Measurements from ENCODE around the gene BRD3OS. TPM values are rescaled to one million over a fixed set of nuclear protein-coding genes. Genes with fewer than 3 reads are reported as not detected.

The BRD3OS gene
- total and polyA plus RNA-seq, 2 donors (not counting 1 experiment from before 2014, with no cell fraction given): 12.0 to 25.3 TPM

DNA sequence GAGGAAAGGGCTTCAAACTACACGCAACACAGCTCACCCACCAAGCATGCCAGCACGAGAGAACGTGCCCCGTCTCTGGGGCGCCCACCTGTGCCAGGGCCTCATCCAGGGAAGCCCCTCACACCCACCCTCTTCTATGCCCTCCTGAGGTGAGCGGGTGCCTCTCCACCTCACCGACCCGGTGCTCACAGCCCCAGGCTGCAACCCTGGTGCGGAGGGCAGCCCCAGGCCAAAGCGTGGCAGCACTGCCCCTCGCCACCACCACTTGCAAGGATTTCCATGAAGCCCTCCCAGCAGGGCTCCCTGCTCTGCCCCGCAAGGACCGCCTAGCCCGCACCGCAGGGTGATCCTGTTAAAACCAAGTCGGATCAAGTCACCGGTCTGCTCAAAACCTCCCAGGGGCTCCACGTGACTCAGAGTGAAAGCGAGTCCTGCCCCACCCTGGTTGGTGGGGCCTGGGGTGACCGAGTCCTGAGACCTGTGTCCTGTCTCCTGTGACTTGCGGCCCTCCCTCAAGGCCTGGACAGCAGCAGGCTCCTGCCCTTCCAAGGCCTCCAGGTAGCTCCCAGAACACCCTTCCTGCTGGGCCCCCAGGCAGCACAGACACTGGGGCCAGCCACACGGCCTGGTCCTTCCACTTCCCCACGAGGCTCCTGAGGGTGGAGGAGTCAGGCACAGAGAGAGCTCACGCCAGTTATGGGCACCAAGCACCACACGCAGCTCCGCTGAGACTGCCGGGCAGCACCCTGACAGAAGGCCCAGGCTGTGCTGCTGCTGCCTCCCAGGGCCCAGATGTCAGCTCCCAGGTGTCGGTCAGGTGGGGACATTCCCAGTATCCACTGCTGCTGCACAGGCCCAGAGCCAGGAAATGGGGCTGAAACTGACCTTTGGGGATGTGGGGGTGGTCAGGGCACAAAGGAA, 29.9 kb downstream of the BRD3OS start:
- DNase-seq (no peak), ATAC-seq (ENCODE audit: low read depth) (no peak)
- Histone ChIP-seq H4K20me1 (ENCODE audit: control insufficient read depth, insufficient read depth, low read length, poor library complexity, severe bottlenecking) (peaks cover 81% of the 10 kb centered on the region), H3K4me3 (ENCODE audit: control extremely low read depth in 1 of 5, extremely low read depth in 1 of 5, insufficient read depth in 1 of 5, low read depth in 2 of 5, low read length in 4 of 5) (no peak overlapping the region), H2AFZ (ENCODE audit: insufficient read depth, low read depth, low read length, poor library complexity, severe bottlenecking) (no peak overlapping the region), H3K27me3 (replicated peaks in 1 of 4; ENCODE audit: control extremely low read depth in 1 of 4, control insufficient read depth in 3 of 4, insufficient read depth in 4 of 4, low read length in 3 of 4) (no peaks in the 10 kb centered on the region), H3K27ac (ENCODE audit: low read length in 2 of 2) (no peak overlapping the region), H3K9ac (ENCODE audit: low read length) (no peak overlapping the region), H3K4me1 (ENCODE audit: control insufficient read depth in 2 of 2, insufficient read depth in 2 of 2, low read length in 2 of 2) (peaks cover 16 to 31% of the 10 kb centered on the region in 2 donors), H3K4me2 (replicated peaks; ENCODE audit: low read depth, low read length, poor library complexity, severe bottlenecking) (no peak overlapping the region), H3K9me3 (ENCODE audit: control extremely low read depth in 1 of 3, control insufficient read depth in 2 of 3, insufficient read depth in 1 of 3, low read length in 2 of 3) (no peaks in the 10 kb centered on the region), H3K79me2 (ENCODE audit: control insufficient read depth, insufficient read depth, low read length) (peaks cover 76% of the 10 kb centered on the region), H3K36me3 (replicated peaks in 1 of 2; ENCODE audit: control extremely low read depth in 1 of 2, control insufficient read depth in 1 of 2, extremely low read depth in 1 of 2, insufficient read depth in 2 of 2, low read length in 1 of 2) (peaks cover 0 to 36% of the 10 kb centered on the region in 2 experiments)
- no peak overlapping the region for H3K4me3 Mint-ChIP-seq
- TF ChIP-seq EZH2 (IDR thresholded peaks at IDR 0.05; ENCODE audit: borderline replicate concordance, insufficient read depth, low read depth, low read length, poor library complexity, severe bottlenecking): no peak
- TF ChIP-seq, protein P1, sequence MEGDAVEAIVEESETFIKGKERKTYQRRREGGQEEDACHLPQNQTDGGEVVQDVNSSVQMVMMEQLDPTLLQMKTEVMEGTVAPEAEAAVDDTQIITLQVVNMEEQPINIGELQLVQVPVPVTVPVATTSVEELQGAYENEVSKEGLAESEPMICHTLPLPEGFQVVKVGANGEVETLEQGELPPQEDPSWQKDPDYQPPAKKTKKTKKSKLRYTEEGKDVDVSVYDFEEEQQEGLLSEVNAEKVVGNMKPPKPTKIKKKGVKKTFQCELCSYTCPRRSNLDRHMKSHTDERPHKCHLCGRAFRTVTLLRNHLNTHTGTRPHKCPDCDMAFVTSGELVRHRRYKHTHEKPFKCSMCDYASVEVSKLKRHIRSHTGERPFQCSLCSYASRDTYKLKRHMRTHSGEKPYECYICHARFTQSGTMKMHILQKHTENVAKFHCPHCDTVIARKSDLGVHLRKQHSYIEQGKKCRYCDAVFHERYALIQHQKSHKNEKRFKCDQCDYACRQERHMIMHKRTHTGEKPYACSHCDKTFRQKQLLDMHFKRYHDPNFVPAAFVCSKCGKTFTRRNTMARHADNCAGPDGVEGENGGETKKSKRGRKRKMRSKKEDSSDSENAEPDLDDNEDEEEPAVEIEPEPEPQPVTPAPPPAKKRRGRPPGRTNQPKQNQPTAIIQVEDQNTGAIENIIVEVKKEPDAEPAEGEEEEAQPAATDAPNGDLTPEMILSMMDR (IDR thresholded peaks at IDR 0.05): no peak
- H3K27me3 Mint-ChIP-seq: no peaks in the 10 kb centered on the region
- WGBS (ENCODE audit: insufficient coverage): 95% methylated on average over 27 of the region's 28 CpGs
- CTCF ChIA-PET: interaction anchor here (1.0 kb wide), 1 partner anchor 29 kb away, joined by 4 read pairs; no protein-coding TSS in a partner anchor
- no peaks in the 10 kb centered on the region for H3K9me3 Mint-ChIP-seq (ENCODE audit: insufficient read depth)
- intact Hi-C loops (cut with micrococcal nuclease): no loop called here
- POLR2A ChIA-PET: no interaction called here
- peaks cover 35% of the 10 kb centered on the region for H3K4me1 Mint-ChIP-seq
- no peak overlapping the region for H3K27ac Mint-ChIP-seq

DNA sequence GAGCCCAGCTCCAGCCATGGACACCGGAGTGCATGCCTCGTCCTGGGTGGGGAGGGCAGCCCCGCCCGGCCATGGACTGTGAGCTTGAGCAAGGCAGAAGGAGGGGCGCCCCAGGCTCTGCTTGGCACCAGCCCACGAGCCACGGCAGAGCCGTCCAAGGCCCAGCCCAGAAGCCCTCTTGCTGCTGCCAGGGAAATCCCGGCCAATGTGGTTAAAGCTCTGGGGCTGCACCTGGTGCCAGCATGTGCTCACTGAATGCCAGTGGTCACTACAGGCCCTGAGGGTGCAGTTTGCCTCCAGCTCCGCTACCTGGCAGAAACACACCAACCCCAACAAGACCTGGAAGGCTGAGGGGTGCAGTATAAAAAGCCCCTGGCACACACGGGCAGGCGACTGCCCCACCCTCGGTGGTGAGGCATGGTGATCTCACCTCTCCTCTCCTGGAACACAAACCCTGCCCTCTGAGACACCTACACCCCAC, 30.7 kb downstream of the BRD3OS start:
- Histone ChIP-seq H3K27ac (ENCODE audit: low read length in 2 of 2) (no peak overlapping the region), H3K36me3 (replicated peaks in 1 of 2; ENCODE audit: control extremely low read depth in 1 of 2, control insufficient read depth in 1 of 2, extremely low read depth in 1 of 2, insufficient read depth in 2 of 2, low read length in 1 of 2) (peaks cover 0 to 27% of the 10 kb centered on the region in 2 experiments), H3K4me2 (replicated peaks; ENCODE audit: low read depth, low read length, poor library complexity, severe bottlenecking) (no peak overlapping the region), H3K9ac (ENCODE audit: low read length) (no peak overlapping the region), H3K4me3 (ENCODE audit: control extremely low read depth in 1 of 5, extremely low read depth in 1 of 5, insufficient read depth in 1 of 5, low read depth in 2 of 5, low read length in 4 of 5) (no peak overlapping the region), H3K9me3 (ENCODE audit: control extremely low read depth in 1 of 3, control insufficient read depth in 2 of 3, insufficient read depth in 1 of 3, low read length in 2 of 3) (no peaks in the 10 kb centered on the region), H3K27me3 (replicated peaks in 1 of 4; ENCODE audit: control extremely low read depth in 1 of 4, control insufficient read depth in 3 of 4, insufficient read depth in 4 of 4, low read length in 3 of 4) (no peaks in the 10 kb centered on the region), H2AFZ (ENCODE audit: insufficient read depth, low read depth, low read length, poor library complexity, severe bottlenecking) (no peak overlapping the region), H4K20me1 (ENCODE audit: control insufficient read depth, insufficient read depth, low read length, poor library complexity, severe bottlenecking) (peaks cover 88% of the 10 kb centered on the region), H3K79me2 (ENCODE audit: control insufficient read depth, insufficient read depth, low read length) (peaks cover 82% of the 10 kb centered on the region), H3K4me1 (ENCODE audit: control insufficient read depth in 2 of 2, insufficient read depth in 2 of 2, low read length in 2 of 2) (peaks cover 25 to 40% of the 10 kb centered on the region in 2 donors)
- Mint-ChIP-seq H3K27ac (no peak overlapping the region), H3K9me3 (ENCODE audit: insufficient read depth) (no peaks in the 10 kb centered on the region), H3K4me3 (no peak overlapping the region), H3K4me1 (peaks cover 44% of the 10 kb centered on the region), H3K27me3 (no peaks in the 10 kb centered on the region)
- no peak for ATAC-seq (ENCODE audit: low read depth)
- 79% methylated on average over 12 of the region's 13 CpGs for WGBS (ENCODE audit: insufficient coverage)
- TF ChIP-seq, protein P1 (IDR thresholded peaks at IDR 0.05): no peak
- no peak for TF ChIP-seq EZH2 (IDR thresholded peaks at IDR 0.05; ENCODE audit: borderline replicate concordance, insufficient read depth, low read depth, low read length, poor library complexity, severe bottlenecking)
- DNase-seq: no peak
- CTCF ChIA-PET: interaction anchor here (1.0 kb wide), 1 partner anchor 30 kb away, joined by 4 read pairs; no protein-coding TSS in a partner anchor
- POLR2A ChIA-PET: no interaction called here
- intact Hi-C loops (cut with micrococcal nuclease): no loop called here
